Kidney epithelial cell (primary cell): ENCODE data around the gene ANKIB1. TPM values are rescaled to one million over a fixed set of nuclear protein-coding genes. Genes with fewer than 3 reads are reported as not detected.

Experiments used
- DNase-seq: peaks from one replicate; pipeline ENCODE4 v3.0.0-alpha.2; 2010; ENCODE audit warnings: low read depth
- H3K27me3 ChIP-seq: 2 replicates; pipeline ENCODE4 v1.6.0; 2011; ENCODE audit warnings: low read length; ENCODE audit not compliant: control insufficient read depth, insufficient read depth
- H3K36me3 ChIP-seq: 2 replicates; pipeline ENCODE4 v1.5.1; 2011; ENCODE audit warnings: low read length; ENCODE audit not compliant: control insufficient read depth, insufficient read depth
- H3K4me3 ChIP-seq: 2 replicates; pipeline ENCODE4 v1.5.1; 2011; ENCODE audit warnings: low read depth, mild to moderate bottlenecking, control low read depth, low read length
- total RNA-seq: library from RNA; depleted of rRNA; stranded (reverse); fragments of >200 nt; gene quantifications from 2 replicates; pipeline ENCODE4 v1.2.3, GENCODE V29; 2015
- TF ChIP-seq, protein P1 (sequence below): IDR thresholded peaks from 2 replicates; pipeline ENCODE4 v1.5.1; 2011; ENCODE audit warnings: mild to moderate bottlenecking, moderate library complexity, low read length, control low read depth, inconsistent platforms; ENCODE audit not compliant: insufficient read depth, poor library complexity, severe bottlenecking

ANKIB1 gene
- total RNA-seq, 1 donor from 2014 or later, result 42.7 TPM

DNA sequence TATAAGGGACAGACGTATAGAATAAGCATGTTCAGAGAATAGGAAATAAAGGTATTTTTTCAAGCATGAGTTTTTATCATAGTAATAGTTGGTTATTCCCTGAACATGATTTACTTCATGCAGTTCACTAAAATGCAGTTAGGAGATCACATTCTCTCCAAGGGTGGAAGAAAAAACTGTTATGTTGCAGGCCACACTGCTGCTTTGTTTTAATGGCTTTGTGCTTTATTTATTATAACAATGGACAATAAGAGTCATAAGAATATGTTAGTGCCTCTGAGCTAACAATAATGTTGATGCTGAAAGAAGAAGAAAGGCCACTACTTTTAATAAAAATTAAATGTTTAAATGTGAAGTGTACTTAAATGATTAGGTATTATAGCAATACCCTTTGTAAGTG, 123.0 kb downstream of the ANKIB1 start:
- TF ChIP-seq, protein P1, sequence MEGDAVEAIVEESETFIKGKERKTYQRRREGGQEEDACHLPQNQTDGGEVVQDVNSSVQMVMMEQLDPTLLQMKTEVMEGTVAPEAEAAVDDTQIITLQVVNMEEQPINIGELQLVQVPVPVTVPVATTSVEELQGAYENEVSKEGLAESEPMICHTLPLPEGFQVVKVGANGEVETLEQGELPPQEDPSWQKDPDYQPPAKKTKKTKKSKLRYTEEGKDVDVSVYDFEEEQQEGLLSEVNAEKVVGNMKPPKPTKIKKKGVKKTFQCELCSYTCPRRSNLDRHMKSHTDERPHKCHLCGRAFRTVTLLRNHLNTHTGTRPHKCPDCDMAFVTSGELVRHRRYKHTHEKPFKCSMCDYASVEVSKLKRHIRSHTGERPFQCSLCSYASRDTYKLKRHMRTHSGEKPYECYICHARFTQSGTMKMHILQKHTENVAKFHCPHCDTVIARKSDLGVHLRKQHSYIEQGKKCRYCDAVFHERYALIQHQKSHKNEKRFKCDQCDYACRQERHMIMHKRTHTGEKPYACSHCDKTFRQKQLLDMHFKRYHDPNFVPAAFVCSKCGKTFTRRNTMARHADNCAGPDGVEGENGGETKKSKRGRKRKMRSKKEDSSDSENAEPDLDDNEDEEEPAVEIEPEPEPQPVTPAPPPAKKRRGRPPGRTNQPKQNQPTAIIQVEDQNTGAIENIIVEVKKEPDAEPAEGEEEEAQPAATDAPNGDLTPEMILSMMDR, result no peak
- Histone ChIP-seq H3K36me3 (no peaks in the 10 kb centered on the region), H3K4me3 (no peak overlapping the region), H3K27me3 (no peaks in the 10 kb centered on the region)
- no peak for DNase-seq

DNA sequence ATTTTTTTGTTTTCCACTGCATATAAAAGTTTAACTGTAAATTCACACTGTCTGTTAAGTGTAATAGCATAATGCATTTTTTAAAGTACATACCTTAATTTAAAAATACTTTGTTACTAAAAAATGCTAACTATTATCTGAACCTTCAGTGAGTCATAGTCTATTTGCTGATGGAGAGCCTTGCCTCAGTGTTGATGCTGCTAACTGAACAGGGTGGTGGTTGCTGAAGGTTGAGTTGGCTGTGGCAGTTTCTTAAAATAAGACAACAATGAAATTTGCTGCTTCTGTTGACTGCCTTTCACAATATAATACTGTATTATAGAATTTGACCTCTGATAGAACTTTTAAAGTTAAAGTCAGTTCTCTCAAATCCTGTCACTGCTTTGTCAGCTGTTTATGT, 129.2 kb downstream of the ANKIB1 start:
- no peaks in the 10 kb centered on the region for H3K27me3 ChIP-seq
- H3K36me3 ChIP-seq, result no peaks in the 10 kb centered on the region
- no peak for DNase-seq
- H3K4me3 ChIP-seq, result no peak overlapping the region
- TF ChIP-seq, protein P1, result no peak

DNA sequence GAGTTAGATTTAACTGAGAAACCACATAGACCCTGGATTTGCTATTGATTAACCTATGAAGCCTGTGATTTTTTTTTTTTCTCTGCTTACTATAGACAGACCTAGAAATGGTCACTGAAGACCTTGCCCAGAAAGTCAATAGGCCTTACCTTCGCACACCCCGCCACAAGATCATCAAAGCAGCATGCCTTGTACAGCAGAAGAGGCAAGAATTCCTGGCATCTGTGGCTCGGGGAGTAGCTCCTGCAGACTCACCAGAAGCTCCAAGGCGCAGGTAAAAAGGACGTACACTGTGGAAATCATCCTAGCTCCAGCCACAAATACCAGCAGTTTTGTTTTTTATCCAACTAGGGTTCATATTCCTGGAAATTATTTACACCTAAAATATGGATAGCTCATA, 145.3 kb downstream of the ANKIB1 start:
- no peak for DNase-seq
- H3K4me3 ChIP-seq, result no peak overlapping the region
- no peaks in the 10 kb centered on the region for H3K36me3 ChIP-seq
- TF ChIP-seq, protein P1, result no peak
- H3K27me3 ChIP-seq, result no peaks in the 10 kb centered on the region

DNA sequence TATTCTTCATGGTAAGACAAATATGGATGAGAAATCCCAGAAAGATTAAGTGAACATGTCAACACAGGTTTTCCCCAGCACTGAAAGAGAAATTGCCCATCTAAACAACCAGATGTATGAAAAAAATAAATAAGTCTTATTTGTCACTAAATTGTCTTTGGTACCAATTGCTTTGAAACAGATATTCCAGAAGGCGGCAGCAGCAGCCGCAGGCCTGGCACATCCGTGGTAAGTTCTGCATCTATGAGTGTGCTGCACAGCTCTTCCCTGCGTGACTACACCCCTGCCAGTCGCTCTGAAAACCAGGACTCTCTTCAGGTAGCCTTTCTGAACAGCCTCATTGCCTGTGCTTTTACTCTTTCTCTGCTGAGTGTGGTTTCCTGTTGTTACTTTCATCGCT, 151.8 kb downstream of the ANKIB1 start:
- TF ChIP-seq, protein P1, result no peak
- Histone ChIP-seq H3K36me3 (no peaks in the 10 kb centered on the region), H3K27me3 (no peaks in the 10 kb centered on the region), H3K4me3 (no peak overlapping the region)
- DNase-seq, result no peak

DNA sequence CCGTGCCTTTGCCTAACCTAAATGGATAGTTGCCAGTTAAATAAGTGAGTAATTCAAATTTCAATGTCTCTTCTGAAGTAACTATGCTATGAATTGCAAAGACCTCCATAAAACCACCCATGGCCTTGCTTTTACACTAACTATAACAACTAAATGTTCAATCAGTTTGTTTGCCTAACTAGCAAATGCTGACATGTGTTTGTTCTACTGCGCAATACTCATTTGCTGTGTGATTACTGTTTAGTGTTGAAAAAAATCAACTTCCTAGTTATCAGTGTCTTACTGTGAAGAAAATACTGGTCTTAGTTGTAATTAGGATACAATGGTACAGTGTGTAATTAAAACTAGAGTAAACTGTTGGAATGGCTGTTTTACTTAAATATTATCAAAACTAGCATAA, 154.2 kb downstream of the ANKIB1 start:
- TF ChIP-seq, protein P1, result no peak
- no peak for DNase-seq
- Histone ChIP-seq H3K36me3 (no peaks in the 10 kb centered on the region), H3K4me3 (no peak overlapping the region), H3K27me3 (no peaks in the 10 kb centered on the region)

DNA sequence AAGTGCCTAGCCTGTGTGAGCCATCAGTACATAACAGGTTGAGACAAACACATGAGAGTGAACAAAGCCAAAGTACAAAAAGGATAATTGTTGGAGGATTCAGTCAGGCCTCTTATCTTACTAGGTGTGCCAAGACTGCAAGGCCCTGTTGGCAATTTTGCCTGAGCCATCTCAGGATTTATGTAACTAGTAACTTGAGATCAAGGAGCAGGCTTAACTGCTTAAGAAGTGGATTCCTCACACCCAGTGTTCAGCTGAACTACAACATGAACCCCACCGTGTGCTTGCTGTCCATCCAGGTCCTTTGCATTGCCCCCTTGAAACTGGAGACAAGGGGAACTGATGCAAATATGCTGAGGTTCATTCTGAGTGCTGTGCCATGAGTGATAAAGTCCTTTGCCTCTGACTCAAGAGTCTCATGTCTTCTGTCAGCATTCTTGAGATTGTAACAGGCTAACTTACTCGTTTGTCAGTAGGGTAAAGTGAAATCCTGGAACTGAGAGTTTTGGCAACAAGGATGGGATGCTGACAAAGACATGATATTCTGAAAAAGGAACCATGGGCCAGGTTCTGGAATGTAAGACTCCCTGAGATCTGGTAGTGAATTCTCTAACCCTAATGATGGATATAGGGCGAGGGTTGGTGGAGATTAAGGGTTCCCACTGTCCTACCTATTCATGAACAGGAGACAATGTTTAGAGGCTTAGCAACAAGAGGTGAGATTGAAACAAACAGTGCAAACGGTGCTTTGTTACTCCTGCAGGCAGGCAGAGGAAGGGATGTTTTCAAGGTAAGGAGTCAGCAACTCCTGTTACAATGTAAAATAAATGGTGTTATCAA, 157.4 kb downstream of the ANKIB1 start:
- TF ChIP-seq, protein P1, result no peak
- Histone ChIP-seq H3K36me3 (no peaks in the 10 kb centered on the region), H3K27me3 (no peaks in the 10 kb centered on the region), H3K4me3 (no peak overlapping the region)
- DNase-seq, result no peak
